CD1c-positive myeloid dendritic cell (primary cell): Measurements from ENCODE around the gene GJA3.

Experiments used
- DNase-seq: peaks from one replicate; pipeline ENCODE4 v3.0.0-alpha.2; 2016; ENCODE audit errors: extremely low spot score

The GJA3 gene

DNA sequence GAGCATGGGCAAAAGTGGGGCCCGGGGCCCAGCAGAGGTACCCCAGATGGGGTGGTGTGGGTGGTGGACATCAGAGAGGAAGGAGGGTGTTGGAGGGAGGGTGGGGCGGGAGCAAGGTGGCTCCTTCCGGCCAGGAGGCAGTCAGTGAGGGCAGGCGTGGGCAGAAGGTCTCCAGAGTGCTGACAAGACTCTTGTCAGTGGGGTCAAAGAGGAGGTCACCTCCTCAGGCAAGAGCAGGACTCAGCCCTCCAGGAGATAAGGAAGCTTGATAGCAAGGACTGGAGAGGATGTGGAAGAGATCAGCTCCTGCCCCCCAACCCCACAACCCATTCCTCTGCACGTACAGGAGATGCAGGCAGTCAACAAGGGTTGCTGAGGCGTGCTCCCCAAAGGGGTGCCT lies 9.8 kb downstream of the GJA3 start:
- DNase-seq = no peak

GRCh38 chr13:20150561-20150960 lies 10.3 kb downstream of the GJA3 start:
- DNase-seq = no peak

GRCh38 chr13:20149762-20150161 lies 11.1 kb downstream of the GJA3 start:
- DNase-seq = no peak

GRCh38 chr13:20148501-20149183 lies 12.2 kb downstream of the GJA3 start:
- DNase-seq = no peak

DNA sequence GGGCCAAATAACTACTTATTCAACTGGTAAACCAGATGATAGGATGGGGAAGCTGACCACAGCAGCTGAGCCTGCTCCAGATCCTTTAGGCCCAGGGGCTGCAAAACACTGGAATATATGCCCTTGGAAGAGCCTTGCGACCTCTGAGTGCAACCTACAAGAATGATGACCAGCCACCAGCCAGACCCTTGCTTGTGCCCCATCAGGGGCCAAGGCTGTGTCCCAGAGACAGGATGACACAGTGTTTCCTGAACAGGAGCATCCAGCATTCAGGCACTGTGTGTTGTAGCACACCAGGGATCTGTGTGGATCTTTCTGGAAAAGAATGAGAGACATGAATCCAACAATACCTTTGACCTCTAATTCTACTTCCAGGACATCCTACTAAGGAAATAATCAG lies 14.5 kb downstream of the GJA3 start:
- no peak for DNase-seq

GRCh38 chr13:20145521-20145920 lies 15.3 kb downstream of the GJA3 start:
- DNase-seq = no peak

DNA sequence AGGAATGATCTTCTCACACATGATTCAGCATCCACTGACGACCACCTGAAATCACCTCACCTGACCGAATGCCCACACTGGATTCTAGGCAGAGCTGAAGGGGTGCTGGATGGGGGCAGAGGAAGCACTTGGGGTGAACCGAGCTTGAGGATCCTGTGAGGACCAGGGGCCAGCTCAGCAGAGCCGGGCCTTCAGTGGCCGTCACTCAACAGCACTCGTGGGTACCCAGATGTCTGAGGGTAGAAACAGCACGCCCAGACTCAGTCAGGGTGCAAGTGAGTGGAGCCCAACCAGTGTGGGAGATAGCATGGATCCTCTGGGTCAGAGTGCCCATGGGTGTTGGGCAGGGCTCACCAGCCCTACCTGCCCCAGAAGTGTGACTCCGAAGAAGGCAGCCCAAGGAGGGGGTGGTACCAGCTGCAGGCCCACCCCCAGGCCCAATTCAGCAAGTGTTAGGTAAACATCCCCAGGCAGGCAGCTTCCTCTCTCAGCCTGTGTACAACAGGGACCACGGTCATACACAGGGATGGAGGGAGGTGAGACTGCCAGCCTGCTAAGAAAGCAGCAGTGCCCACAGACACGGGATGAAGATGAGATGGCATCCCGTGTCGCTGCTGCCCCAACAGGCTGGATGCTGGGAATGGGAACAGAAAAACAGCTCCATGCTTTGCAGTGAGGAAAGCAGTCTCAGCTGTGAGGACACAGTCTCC lies 16.6 kb downstream of the GJA3 start:
- DNase-seq = no peak

DNA sequence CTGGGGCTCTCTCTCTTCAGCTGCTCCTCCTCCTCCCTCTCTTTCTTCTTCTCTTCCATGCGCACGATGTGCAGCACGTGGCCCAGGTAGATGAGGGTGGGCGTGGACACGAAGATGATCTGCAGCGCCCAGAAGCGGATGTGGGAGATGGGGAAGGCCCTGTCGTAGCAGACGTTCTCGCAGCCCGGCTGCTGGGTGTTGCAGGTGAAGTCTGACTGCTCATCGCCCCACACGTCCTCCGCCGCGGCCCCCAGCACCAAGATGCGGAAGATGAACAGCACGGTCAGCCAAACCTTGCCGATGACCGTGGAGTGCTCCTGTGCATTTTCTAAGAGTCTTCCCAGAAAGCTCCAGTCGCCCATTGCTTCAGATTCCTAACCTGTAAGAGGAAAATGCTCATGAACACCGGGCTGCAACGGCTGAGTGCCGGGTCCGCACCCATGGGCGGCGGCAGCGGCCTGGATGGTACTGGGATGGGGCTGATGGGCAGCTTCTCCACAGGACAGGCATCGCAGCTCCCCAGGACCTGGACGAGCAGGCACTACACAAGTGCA lies 17.8 kb downstream of the GJA3 start:
- no peak for DNase-seq

- DNase-seq = no peak
These were observed 18.6 kb downstream of the GJA3 start for GRCh38 chr13:20142023-20142926.

DNA sequence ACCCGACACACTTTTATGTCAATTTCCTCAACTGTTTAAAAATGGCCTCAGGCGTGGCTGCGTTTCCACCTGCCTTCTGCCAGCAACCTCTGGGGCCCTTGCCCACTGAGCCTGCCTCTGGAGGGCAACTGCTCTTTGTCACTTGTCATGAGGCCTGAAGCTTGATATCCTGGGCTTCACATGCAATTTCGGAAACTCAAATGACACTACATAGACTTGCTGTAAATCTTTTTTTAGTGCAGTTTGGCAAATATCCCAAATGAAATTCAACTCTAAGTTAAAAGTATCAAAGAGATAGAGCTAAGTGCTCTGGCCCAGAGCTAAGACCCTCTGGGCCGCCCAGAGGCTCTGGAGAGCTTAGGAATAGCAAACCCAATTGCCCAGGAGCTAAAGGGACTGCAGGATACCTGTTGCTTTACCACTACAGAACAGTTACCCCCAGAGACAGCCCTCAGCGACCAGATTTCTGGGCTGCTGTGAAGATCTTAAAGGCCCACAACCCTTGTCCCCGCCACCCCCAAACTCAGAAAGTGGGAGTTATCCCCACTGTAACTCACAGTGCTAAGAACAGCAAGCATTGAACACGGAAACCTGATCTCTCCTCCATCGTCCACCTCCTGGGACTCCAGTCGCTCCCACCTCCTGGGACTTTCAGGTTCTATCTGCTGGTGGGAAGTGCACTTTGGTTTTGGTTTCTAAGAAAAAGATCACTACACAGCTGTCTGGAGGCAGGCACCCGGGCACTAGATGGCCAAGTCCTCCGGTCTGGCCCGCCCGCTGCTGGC lies 19.4 kb downstream of the GJA3 start:
- DNase-seq = no peak

GRCh38 chr13:20140487-20140886 lies 20.4 kb downstream of the GJA3 start:
- no peak for DNase-seq

DNA sequence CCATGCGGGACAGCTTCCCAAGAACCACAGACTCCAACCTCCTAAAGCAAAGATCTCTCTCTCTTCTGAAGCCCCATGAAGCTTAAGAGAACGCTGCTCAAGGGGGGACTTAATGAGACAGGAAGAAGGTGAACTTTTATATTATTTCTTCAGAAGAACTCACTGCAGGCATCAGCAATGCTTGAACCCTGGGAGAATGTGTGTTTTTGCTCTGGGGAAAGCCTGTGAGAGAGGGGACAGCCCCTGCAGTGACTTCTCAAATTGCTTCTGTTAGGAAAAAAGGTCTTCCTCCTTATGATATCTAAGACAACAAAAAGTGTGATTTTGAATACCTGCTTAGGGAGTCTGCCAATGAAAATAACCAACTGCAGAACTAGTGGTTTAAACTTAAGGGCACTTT lies 23.0 kb downstream of the GJA3 start:
- no peak for DNase-seq

DNA sequence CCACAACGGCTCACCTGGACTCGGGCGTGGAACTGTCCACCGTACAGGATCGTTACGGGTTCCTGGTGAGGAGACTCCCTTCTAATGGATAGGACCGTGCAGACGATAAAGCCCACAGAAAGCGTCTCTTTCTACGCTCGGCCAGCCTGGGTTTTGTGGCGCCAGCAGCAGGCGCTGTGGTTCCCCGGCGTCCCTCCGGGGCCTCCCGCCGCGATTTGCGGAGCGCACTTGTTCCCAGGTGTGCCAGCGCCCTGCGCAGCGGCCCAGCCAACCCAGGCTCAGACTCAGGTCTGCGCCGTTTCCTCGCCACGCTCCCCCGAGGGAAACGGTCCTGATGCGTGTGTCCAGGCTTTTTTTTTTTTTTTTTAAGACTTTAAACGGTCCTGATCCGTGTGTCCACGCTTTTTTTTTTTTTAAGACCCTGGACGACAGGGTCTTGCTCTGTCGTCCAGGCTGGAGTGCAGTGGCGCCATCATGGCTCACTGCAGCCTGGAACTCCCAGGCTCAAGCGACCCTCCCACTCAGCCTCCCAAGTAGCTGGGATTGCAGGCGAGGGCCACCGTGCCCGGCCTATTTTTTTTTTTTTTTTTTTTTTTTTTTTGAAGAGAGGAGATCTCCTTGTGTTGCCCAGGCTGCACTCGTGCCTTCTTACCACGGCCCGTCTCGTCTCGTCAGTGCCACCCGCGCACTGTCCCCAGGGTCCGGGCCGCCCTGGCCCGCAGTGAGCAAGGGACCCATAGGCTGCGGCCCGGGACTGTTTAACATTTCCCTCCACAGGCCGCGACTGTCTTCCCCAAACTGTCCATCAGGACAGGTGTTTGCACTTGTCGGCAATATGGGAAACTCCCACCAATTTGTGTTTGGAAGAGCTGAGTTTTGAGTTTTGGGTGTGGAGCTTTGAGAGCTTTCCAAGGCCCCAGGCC lies 23.8 kb downstream of the GJA3 start:
- peak; percentile 27 for DNase-seq

- no peak for DNase-seq
These were observed 26.1 kb downstream of the GJA3 start for GRCh38 chr13:20134732-20135131.

- DNase-seq = no peak
These were observed 28.7 kb downstream of the GJA3 start for GRCh38 chr13:20132052-20132634.

- DNase-seq = no peak
These were observed 29.6 kb downstream of the GJA3 start for GRCh38 chr13:20131057-20131832.

GRCh38 chr13:20130652-20131051 lies 30.2 kb downstream of the GJA3 start:
- no peak for DNase-seq

DNA sequence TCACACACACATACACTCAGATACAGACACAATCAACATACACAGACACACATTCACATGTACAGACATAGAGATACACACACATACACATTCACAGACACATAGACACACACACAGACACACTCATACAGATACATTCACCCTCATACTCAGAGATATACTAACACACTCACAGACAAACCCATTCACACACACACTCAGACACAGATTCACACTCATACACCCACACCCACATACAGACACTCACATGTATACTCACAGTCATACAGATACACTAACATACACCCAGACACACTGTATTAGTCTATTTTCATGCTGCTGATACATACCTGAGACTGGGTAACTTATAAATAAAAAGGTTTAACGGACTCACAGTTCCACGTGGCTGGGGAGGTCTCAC lies 30.8 kb downstream of the GJA3 start:
- no peak for DNase-seq

- no peak for DNase-seq
These were observed 31.8 kb downstream of the GJA3 start for GRCh38 chr13:20129076-20129475.
